GM19193 (cell line): Measurements from ENCODE around the gene ENTPD8.

ENCODE experiments used
- POLR2A ChIP-seq: IDR thresholded peaks from 4 replicates; pipeline ENCODE4 v1.6.1; 2011; ENCODE audit not compliant: insufficient read depth, insufficient read length; ENCODE audit errors: extremely low read depth

The ENTPD8 gene

DNA sequence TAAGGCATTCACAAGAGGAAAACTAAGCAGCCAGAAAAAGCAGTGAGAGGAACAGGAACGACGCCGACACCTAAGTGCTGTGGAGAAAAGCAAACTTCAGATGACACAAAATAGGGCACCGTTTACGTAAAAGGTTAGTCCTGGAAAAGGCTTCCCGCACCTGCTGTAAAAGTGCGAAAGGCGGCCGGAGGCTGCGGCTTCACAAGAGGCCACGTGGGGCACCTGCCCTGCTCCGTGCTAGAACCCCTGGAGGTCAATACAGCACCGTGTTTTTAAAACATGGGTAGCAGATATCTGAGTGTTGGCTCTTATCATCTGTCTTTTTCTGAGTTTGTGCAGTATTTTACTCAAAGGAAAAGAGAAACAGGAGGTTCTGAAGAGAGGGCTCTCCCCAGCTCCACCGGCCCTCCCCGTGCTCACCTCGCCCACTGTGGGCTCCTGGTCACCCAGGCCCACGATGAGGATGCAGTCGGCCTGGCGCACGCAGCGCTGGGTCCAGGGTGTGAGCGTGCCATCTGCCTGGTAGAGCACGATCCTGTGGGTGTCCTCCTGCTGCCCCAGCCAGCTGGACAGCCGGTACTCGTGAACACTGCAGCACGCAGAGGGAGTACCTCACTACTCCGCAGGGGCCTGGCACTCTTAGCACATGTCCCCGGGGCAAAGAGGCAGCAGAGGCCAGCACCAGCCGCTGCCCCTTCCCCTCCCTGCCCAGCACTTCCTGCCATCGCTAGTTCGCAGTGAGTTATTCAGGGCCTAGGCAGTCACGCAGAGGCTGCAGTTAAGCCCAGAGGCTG, 38.9 kb upstream of the ENTPD8 start:
- TF ChIP-seq POLR2A = no peak

DNA sequence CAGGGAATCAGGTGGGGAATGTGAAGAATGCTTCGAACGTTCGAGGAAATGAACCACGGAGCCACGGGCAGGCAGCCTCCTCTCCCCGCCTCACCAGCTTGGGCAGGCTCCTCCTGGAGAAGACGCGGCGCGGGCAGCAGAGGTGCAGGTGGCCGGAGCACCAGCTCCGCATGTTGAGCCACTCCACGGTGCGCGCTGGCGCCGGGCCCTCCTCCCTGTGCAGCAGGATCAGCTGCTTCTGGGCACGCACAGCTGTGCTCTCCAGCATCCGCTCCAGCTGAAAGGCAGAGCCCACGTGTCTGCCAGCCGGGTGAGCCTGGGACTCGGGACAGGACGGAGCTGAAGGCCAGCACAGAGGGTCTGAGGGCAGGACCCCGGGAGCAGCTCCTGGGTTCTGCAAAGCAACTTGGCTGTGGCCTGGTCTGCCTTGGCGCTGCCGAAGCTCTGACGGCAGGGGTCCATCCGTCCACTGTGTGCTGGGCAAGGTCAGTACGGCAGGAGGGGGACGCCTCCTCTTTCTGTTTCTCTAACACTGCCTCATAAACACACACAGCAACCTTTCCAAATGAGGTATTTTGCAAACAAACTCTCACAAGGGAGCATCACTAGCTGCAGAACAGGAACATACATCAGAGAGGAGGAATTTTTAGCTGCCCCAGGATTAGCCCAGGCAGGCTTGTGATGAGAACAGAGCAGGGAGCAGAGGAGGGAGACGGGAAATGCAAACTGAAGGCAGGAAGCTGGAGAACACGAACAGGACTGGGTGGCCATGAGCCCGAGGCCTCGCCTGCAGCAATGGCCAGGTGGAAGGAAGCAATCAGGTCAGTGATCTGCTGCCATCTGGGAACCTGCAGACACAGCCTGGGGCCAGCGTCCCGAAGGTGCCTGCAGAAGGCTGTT, 38.1 kb upstream of the ENTPD8 start:
- no peak for TF ChIP-seq POLR2A

DNA sequence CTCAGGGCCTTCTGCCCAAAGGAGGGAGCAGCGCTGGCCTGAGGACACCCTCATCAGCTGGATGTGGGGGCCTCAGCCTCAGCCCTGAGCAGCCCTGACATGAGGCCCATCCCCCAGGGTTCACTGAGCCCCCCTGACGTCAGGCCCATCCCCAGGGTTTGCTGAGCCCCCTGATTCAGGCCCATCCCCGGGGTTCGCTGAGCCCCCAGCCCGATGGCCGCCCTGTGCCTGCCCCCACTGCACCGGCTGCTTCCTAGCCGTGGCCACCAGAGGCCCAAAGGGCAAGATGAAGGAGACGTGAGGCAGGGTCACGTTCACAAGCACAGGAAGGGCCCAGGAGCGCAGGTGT, 37.4 kb upstream of the ENTPD8 start:
- no peak for TF ChIP-seq POLR2A

DNA sequence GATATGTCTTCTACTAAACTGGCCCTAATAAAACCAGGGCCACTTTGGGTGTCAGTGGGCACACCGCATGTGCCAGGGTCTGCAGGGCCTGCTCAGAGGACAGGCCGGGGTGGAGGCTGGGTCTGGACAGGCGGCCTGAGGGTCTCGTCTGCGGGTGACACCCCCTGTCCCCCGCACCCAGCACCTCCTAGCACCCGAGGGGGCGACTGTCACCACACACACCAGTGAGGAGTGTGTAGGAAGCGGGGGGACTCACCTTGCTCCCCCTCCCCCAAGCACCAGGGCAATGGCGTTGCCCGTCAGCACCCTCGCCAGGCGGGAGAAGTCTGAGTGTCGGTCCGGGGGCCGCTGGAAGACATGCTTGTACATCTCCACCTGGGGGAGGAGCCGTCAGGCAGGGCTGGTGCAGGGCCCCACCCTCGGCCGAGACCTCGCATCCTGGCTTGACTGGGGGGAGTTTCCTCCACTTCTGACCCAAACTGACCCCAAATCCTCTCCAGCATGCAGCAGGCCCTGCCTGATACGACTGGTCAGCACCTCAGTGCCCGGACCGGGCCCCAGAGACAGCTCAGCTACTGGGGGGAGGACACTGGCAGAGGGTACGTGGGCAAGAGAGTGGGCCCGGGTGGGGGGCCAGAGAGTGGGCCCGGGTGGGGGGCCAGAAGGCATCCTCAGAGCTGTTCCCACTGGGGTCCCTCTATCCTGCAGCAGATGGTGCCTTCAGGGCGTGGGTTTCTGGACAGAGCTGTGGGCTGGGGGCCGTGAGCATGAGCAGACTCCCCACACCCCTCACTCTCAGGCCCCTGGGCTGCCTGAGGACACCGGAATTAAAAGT, 36.8 kb upstream of the ENTPD8 start:
- TF ChIP-seq POLR2A = no peak

DNA sequence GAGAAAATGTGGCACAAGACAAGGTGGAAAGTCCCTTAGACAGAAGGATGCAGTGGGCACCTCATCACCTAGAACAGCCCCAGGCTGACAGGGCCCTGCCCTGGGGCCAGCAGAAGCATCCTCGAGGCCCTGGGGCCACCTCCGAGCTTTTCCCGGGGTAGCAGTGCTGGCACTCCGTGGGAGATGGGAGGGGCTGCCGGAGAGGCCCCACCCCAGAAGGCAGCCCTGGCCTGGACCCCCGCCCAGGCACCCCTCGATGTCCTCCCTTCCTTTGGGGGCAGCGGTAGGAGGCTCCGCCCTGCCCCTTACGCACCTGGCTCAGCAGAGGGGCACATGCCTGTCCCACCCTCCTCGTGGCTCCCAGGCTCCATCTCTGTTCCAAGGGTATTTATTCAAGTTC, 35.7 kb upstream of the ENTPD8 start:
- TF ChIP-seq POLR2A = no peak

DNA sequence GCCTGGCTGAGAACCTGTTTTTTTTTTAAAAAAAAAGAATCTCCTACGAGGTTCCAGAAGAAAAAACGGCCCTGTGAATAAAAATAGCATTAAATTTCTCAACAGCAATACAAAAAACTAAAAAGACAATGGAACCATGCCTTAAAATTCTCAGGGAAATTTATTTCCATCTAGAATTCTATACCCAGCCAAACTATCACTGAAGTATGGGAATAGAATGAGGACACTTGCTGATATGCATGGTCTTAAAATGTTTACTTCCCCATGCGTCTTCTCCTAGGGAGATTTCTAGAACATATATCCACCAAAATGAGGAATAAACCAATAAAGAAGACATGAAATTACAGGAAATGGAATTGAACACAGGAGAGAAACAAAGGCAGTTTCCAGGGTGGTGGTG, 34.5 kb upstream of the ENTPD8 start:
- no peak for TF ChIP-seq POLR2A

DNA sequence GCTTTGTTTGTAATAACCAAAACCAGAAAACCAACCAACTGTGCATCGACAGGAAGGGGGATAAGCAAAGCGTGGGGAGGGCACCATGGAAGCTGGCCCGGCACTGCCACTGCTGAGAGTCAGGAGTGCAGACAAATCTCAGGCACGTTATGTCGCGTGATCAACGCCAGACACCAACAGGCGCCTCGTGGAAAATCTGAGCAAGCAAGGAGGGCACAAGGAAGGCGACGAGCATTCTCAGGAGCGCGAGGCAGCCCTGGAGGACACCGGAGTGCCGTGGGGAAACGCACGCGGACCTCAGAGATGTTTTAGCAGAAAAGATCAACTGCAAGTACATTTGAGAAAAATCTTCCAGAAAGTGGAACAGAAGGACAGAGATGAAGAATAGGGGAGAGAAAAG, 33.1 kb upstream of the ENTPD8 start:
- TF ChIP-seq POLR2A = no peak

DNA sequence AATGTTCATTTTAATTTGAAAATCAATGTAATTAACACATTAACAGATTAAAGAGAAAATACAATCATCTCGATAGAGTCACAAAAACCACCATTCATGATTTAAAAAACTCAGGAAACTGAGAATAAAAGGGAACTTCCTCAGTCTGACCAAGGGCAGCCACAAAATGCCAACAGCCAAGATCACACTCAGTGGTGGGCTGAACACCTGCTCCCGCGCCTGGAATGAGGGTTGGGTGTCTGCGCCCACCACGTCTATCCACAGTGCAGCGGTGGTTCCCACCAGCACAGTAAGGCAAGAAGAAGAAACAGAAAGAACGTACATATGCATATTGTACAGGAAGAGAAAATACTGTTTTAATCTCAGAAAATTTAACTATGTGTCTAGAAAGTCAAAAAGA, 29.6 kb upstream of the ENTPD8 start:
- TF ChIP-seq POLR2A = no peak

DNA sequence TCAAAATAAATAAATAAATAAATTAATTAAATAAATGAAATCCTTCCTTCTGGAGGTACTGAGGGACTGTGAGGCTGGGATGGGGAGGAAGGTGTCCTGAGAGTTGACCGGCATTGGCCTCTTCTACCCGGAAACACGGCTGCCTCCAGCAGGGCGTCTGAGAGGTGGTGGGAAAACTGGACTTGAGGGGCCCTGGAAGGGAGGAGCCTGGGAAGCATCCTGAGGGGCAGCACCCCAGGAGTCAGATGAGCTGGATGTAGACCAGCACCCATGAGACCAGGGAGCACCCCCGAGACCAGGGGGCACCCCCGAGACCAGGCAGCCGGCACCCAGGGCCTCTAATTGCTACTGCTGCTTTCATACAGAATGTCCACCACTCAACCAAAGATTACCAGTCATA, 26.7 kb upstream of the ENTPD8 start:
- TF ChIP-seq POLR2A = no peak

DNA sequence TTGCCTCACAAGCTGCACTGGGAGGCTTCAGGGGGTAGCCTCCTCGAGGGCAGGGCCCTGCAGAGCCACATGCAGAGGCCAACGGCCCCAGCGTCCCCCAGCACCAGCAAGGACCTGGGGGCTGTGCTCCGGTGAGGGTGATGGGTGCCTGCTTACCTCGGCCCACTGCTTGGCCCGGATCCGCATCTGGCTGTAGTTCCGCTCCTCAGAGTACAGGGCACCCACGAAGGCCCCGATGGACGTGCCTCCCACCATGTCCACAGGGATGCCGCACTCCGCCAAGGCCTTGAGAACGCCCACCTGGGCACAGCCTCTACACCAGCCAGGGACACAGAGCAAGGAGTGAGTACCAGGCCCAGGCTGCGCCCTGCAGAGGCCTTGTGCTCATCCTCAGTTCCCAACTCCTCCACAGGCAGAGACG, 26.0 kb upstream of the ENTPD8 start:
- no peak for TF ChIP-seq POLR2A

DNA sequence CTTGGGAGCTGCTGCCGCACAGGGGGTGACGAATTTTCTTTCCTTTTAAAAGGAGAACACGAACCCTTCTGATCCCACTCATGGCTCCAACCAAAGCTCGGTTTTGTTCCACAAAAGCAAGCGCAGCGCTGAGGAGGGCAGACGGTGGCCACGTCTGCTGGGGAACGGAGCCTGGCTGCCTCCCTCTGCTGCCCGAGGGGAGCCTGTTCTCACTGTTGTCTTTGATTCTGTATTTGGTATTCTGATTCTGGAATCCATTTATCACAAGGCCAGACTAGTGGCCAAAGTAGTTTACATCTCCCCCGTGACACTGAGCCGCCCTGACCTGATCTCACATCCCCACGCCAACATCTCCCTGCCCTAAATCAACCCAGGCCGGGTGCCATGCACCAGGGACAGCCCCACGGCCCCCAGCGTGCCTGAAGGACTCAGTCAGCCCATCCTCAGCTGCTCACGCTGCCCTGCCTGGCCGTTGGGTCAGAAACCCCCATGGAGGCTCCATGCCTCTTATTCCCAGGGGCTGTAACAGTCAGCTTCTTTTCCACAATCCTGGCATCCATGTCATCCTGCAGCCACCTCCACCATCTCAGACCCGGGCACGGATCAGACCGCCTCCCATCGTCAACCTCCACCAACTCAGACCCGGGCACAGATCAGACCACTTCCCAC, 24.7 kb upstream of the ENTPD8 start:
- no peak for TF ChIP-seq POLR2A

DNA sequence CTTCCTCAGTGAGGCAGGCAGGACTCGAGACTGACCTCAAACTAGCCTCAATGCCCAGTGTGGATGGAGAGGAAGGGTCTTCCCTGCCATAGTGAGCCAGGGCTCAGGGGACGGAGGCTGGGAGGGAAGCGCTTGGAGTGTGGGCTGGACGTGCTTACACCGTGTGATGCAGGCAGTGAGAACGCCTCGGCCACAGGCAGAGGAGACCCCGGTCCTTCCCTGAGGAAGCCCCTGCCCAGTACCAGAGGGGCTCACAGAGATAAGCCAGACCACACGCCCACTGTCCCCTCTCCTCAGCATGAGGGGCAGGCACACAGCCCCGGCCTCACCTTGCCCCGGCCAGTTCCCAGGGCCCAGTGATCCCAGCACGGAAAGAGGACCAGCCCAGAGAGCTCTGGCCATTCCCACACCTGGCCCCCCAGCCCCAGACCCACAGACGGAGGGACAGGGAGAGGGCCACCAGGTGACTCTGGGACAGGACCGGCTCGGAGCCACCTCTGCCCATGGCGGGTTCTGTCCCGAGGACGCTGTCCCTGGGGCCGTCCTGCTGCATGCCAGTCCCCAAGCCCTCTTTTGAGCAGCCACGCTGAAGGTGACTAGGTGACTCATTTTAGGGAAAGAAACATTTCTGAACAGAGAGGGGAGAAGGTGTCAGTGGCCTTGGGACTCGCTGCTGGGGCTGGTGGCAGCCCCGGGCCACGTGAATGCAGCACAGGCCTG, 24.0 kb upstream of the ENTPD8 start:
- no peak for TF ChIP-seq POLR2A

DNA sequence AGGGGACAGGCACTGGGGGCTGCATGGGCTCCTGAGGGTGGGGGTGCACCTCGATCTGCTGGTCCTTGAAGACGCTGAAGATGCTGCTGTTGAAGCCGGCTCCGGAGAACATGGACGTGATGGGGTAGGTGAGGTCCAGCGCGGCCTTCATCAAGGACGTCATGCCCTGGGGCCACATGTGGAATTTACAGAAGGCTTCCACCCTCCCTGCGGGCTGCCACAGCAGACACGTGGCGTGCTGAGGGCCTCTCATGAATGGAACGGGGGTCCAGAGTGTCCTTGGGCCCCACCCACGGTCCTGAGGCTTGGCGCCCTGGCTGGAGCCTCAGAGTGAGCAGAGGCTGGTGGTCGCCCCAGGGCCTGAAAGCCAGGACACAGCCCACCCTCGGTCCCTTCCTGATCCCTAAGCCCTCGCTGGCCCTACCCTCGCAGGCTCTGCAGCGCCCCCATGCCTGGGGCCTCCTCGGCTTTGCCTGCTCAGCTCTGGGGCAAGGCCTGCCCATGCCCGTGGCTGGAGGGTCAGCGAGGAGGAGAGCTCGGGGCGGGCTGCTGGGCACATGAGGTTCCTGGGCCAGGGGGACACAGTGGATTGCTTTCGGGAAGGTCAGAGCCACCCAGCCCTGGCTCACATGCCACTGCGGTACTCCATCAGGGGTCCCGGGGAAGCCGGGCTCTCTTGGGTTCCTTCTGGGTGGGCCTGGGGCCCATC, 23.3 kb upstream of the ENTPD8 start:
- TF ChIP-seq POLR2A = no peak

DNA sequence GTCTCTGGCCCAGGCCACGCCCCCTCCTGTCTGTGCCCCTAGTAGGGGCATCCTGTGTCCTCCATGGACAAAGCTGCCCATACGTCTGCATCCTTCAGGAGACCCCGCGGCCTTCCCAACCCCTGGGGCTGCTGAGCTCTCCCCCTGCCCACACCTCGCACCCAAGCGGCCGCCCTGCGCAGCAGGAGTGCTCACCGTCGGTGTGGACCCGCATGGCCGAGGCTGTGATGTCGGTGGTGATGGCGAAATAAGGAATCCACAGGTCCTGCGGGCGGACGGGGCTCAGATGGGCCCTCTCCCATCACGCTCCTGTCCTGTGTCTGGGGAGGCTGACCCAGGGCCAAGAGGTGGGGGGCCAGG, 22.8 kb upstream of the ENTPD8 start:
- TF ChIP-seq POLR2A = no peak
